HepG2 (cell line): ENCODE measurements around the gene MARF1. TPM values are rescaled to one million over a fixed set of nuclear protein-coding genes. Genes with fewer than 3 reads are reported as not detected.

Experiments used
- DBP ChIP-seq: sonication (generic); formaldehyde crosslinking; IDR thresholded peaks from 2 replicates; pipeline ENCODE4 v1.4.0; 2020; ENCODE audit warnings: missing genetic modification reagents; ENCODE audit errors: not compliant biosample characterization
- MATR3 ChIP-seq: sonication (generic); formaldehyde crosslinking; IDR thresholded peaks from 2 replicates; pipeline ENCODE4 v1.4.0; 2020; ENCODE audit warnings: missing genetic modification reagents
- MXD4 ChIP-seq: IDR thresholded peaks from 2 replicates; pipeline ENCODE4 v1.6.1; 2016; ENCODE audit warnings: mild to moderate bottlenecking, missing biosample characterization, missing genetic modification reagents
- REPIN1 ChIP-seq: sonication (generic); formaldehyde crosslinking; IDR thresholded peaks from 2 replicates; pipeline ENCODE4 v1.8.0; 2022; ENCODE audit warnings: missing genetic modification reagents, low read depth, mild to moderate bottlenecking, borderline replicate concordance
- RFXAP ChIP-seq: sonication (generic); formaldehyde crosslinking; IDR thresholded peaks from 2 replicates; pipeline ENCODE4 v1.4.0; 2020; ENCODE audit warnings: missing genetic modification reagents, borderline replicate concordance
- SPEN ChIP-seq: sonication (generic); formaldehyde crosslinking; IDR thresholded peaks from 2 replicates; pipeline ENCODE4 v1.5.1; 2020; ENCODE audit warnings: low read depth, mild to moderate bottlenecking, missing genetic modification reagents
- SSRP1 ChIP-seq: IDR thresholded peaks from 2 replicates; pipeline ENCODE4 v1.6.1; 2016; ENCODE audit warnings: control low read depth
- ZNF407 ChIP-seq: sonication (generic); formaldehyde crosslinking; IDR thresholded peaks from one replicate; pipeline ENCODE4 v1.5.1; 2020; ENCODE audit warnings: mild to moderate bottlenecking, missing genetic modification reagents; ENCODE audit errors: not compliant biosample characterization
- ZNF749 ChIP-seq: sonication (generic); formaldehyde crosslinking; IDR thresholded peaks from 2 replicates; pipeline ENCODE4 v1.8.0; 2022; ENCODE audit warnings: mild to moderate bottlenecking, missing genetic modification reagents, moderate library complexity, borderline replicate concordance
- ZNF777 ChIP-seq: sonication (generic); formaldehyde crosslinking; IDR thresholded peaks from 2 replicates; pipeline ENCODE4 v1.4.0; 2020; ENCODE audit warnings: missing genetic modification reagents
- polyA plus RNA-seq, 8 experiments: library from polyadenylated mRNA; depleted of rRNA in 3 of 8; stranded (reverse) in 7 of 8; unstranded in 1 of 8; fragments of >200 nt; fragmentation: Illumina TruSeq in 4 of 8; extraction: Trizol in 4 of 8; gene quantifications; 2 replicates each; pipeline versions ENCODE4 v1.2.1 to v1.2.3, GENCODE V29; 2011 to 2016; ENCODE audit warnings: low read depth in 4 of 8, missing spikeins in 1 of 8, mixed read lengths in 1 of 8; ENCODE audit not compliant: insufficient read depth in 1 of 8
- total RNA-seq, 5 experiments: library from RNA; depleted of rRNA; stranded (reverse); fragments of >200 nt; fragmentation: Illumina TruSeq; extraction: Trizol; gene quantifications; 2 replicates each; pipeline ENCODE4 v1.2.3, GENCODE V29; 2016; ENCODE audit warnings: low read depth in 1 of 5
- TF ChIP-seq, protein P1 (sequence below): sonication (generic); formaldehyde crosslinking; conservative IDR thresholded peaks from 2 replicates; pipeline ENCODE4 v1.8.0; 2022; ENCODE audit warnings: low read depth, missing genetic modification reagents
- TF ChIP-seq, protein P2 (sequence below): sonication (generic); formaldehyde crosslinking; IDR thresholded peaks from 2 replicates; pipeline ENCODE4 v1.4.0; 2020; ENCODE audit warnings: missing genetic modification reagents, mild to moderate bottlenecking, borderline replicate concordance
- TF ChIP-seq, protein P3 (sequence below): sonication (generic); formaldehyde crosslinking; IDR thresholded peaks from 2 replicates; pipeline ENCODE4 v1.4.0; 2020; ENCODE audit warnings: missing genetic modification reagents

The MARF1 gene
- total and polyA plus RNA-seq, 2 of the 13 experiments (the other 11 are each of a cell fraction or from before 2014, with no cell fraction given), result 8.7 to 20.7 TPM

GRCh38 chr16:15672514-15673167 lies 29.7 kb upstream of the MARF1 start (continued):
- TF ChIP-seq, protein P1, sequence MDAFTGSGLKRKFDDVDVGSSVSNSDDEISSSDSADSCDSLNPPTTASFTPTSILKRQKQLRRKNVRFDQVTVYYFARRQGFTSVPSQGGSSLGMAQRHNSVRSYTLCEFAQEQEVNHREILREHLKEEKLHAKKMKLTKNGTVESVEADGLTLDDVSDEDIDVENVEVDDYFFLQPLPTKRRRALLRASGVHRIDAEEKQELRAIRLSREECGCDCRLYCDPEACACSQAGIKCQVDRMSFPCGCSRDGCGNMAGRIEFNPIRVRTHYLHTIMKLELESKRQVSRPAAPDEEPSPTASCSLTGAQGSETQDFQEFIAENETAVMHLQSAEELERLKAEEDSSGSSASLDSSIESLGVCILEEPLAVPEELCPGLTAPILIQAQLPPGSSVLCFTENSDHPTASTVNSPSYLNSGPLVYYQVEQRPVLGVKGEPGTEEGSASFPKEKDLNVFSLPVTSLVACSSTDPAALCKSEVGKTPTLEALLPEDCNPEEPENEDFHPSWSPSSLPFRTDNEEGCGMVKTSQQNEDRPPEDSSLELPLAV, result no peak
- TF ChIP-seq SPEN (peak; percentile 91), ZNF407 (CRISPR knock-in tag) (peak; percentile 58), ZNF749 (no peak; the same call in 1 of the 2 replicates), MATR3 (CRISPR knock-in tag) (no peak), SSRP1 (CRISPR knock-in tag) (0 out of 2 replicates have a peak, but pooled peaks have one; percentile 51), RFXAP (peak; percentile 92), MXD4 (CRISPR knock-in tag) (peak; percentile 86), DBP (peak; percentile 80), ZNF777 (CRISPR knock-in tag) (peak; percentile 66), REPIN1 (CRISPR knock-in tag) (peak; percentile 96)
- TF ChIP-seq, protein P2, sequence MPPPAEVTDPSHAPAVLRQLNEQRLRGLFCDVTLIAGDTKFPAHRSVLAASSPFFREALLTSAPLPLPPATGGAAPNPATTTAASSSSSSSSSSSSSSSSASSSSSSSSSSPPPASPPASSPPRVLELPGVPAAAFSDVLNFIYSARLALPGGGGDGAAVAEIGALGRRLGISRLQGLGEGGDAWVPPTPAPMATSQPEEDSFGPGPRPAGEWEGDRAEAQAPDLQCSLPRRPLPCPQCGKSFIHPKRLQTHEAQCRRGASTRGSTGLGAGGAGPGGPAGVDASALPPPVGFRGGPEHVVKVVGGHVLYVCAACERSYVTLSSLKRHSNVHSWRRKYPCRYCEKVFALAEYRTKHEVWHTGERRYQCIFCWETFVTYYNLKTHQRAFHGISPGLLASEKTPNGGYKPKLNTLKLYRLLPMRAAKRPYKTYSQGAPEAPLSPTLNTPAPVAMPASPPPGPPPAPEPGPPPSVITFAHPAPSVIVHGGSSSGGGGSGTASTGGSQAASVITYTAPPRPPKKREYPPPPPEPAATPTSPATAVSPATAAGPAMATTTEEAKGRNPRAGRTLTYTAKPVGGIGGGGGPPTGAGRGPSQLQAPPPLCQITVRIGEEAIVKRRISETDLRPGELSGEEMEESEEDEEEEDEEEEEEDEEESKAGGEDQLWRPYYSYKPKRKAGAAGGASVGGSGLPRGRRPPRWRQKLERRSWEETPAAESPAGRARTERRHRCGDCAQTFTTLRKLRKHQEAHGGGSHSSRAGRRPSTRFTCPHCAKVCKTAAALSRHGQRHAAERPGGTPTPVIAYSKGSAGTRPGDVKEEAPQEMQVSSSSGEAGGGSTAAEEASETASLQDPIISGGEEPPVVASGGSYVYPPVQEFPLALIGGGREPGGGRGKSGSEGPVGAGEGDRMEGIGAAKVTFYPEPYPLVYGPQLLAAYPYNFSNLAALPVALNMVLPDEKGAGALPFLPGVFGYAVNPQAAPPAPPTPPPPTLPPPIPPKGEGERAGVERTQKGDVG (CRISPR knock-in tag), result peak; percentile 65; the same call in 1 of the 2 replicates
- TF ChIP-seq, protein P3, sequence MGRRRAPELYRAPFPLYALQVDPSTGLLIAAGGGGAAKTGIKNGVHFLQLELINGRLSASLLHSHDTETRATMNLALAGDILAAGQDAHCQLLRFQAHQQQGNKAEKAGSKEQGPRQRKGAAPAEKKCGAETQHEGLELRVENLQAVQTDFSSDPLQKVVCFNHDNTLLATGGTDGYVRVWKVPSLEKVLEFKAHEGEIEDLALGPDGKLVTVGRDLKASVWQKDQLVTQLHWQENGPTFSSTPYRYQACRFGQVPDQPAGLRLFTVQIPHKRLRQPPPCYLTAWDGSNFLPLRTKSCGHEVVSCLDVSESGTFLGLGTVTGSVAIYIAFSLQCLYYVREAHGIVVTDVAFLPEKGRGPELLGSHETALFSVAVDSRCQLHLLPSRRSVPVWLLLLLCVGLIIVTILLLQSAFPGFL, result no peak
